WERI-Rb-1 (cell line): Measurements from ENCODE around the gene IQSEC1.

ENCODE experiments used
- DNase-seq: peaks from one replicate; pipeline ENCODE4 v3.0.0-alpha.2; 2020
- H3K27ac ChIP-seq: fragments of 250-450 bp; sonication (Bioruptor Pico); 2 replicates; pipeline ENCODE4 v1.5.1; 2020; ENCODE audit warnings: mild to moderate bottlenecking, moderate library complexity
- H3K27me3 ChIP-seq: fragments of 250-450 bp; sonication (Bioruptor Pico); 2 replicates; pipeline ENCODE4 v1.5.1; 2021; ENCODE audit warnings: mild to moderate bottlenecking, low read depth, moderate library complexity; ENCODE audit not compliant: insufficient read depth, severe bottlenecking
- H3K36me3 ChIP-seq: fragments of 250-450 bp; sonication (Bioruptor Pico); 2 replicates; pipeline ENCODE4 v1.5.1; 2020; ENCODE audit warnings: mild to moderate bottlenecking, moderate library complexity
- H3K4me3 ChIP-seq: 2 replicates; pipeline ENCODE4 v1.5.1; 2011; ENCODE audit warnings: low read depth, mild to moderate bottlenecking, control low read depth, low read length
- H3K9me3 ChIP-seq: fragments of 250-450 bp; sonication (Bioruptor Pico); 2 replicates; pipeline ENCODE4 v1.5.1; 2021; ENCODE audit warnings: mild to moderate bottlenecking, moderate library complexity; ENCODE audit not compliant: severe bottlenecking
- CTCF ChIP-seq: IDR thresholded peaks from 2 replicates; pipeline ENCODE4 v1.5.1; 2011; ENCODE audit warnings: low read depth, mild to moderate bottlenecking, control low read depth, inconsistent platforms, low read length

The IQSEC1 gene

DNA sequence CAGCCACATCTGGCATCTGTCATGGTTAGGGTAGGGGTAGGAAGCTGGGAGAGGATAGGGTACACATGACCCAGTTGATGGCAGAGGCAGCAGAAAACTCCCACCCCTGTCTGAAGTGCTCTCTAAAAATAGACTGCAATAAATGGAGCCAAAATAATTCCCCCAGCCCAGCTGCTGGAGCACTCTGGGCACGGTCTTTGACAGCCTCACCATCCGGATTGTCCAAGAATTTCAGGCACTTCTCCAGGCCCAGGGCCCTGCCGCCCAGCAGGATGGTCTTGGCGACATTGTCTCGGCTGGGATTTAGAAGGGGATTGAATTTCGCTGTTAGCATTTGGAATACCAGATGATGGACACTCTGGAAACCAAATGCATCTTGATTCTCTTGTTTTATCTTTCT is 103.7 kb downstream of the IQSEC1 start:
- no peak overlapping the region for H3K4me3 ChIP-seq
- H3K36me3 ChIP-seq, result peaks cover 57% of the 10 kb centered on the region
- H3K9me3 ChIP-seq, result no peaks in the 10 kb centered on the region
- no peak for TF ChIP-seq CTCF
- no peak overlapping the region; the same call in 1 of the 2 replicates for H3K27ac ChIP-seq
- no peaks in the 10 kb centered on the region for H3K27me3 ChIP-seq
- no peak for DNase-seq

GRCh38 chr3:12968541-12968940 is 104.7 kb downstream of the IQSEC1 start:
- Histone ChIP-seq H3K9me3 (no peaks in the 10 kb centered on the region), H3K27ac (no peak overlapping the region), H3K27me3 (no peaks in the 10 kb centered on the region), H3K36me3 (peaks cover 55% of the 10 kb centered on the region), H3K4me3 (no peak overlapping the region)
- no peak for TF ChIP-seq CTCF
- no peak for DNase-seq

DNA sequence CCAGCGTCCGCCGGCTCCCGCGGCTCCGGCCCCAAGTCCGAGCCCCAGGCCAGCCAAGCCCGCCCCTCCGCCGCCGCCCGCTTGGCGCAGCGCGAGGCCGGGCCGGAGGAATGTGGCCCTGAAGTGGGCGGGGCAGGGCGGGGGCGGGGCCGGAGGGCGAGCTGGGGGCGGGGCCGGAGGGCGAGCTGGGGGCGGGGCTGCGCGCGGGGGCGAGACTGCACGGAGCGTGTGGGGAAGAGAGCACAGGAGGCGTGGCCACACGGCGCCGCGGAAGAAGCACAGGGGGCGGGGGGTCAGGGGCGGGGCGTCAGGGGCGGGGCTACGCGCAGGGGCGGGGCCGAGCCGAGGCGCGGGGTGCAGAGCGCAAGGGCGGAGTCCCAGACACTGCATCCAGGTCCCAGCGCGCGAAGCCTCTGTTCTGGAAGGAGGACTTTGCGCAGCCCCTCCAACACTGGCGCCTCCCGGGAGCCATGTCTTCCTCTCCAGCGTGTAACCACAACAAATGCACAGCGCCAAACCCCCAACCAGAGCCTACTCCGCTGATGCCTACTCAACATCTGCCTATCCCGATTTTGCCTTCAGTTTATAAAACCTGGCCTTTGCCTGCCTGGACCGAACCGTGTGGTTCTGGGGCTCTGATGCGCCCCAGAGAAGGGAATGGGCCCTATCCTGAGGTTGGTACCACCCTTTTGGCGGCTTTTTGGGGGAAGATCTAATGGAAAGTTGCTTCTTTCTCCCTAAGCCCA is 105.5 kb downstream of the IQSEC1 start:
- Histone ChIP-seq H3K27me3 (no peaks in the 10 kb centered on the region), H3K36me3 (peaks cover 55% of the 10 kb centered on the region), H3K9me3 (no peaks in the 10 kb centered on the region), H3K4me3 (no peak overlapping the region), H3K27ac (peak overlapping the region; percentile 22)
- TF ChIP-seq CTCF, result no peak
- DNase-seq, result no peak

- no peaks in the 10 kb centered on the region for H3K27me3 ChIP-seq
- no peaks in the 10 kb centered on the region for H3K9me3 ChIP-seq
- no peak for TF ChIP-seq CTCF
- peak overlapping the region; percentile 88 for H3K27ac ChIP-seq
- no peak overlapping the region for H3K4me3 ChIP-seq
- peaks cover 60% of the 10 kb centered on the region for H3K36me3 ChIP-seq
- DNase-seq, result no peak
These were observed 106.2 kb downstream of the IQSEC1 start for GRCh38 chr3:12966847-12967605.

DNA sequence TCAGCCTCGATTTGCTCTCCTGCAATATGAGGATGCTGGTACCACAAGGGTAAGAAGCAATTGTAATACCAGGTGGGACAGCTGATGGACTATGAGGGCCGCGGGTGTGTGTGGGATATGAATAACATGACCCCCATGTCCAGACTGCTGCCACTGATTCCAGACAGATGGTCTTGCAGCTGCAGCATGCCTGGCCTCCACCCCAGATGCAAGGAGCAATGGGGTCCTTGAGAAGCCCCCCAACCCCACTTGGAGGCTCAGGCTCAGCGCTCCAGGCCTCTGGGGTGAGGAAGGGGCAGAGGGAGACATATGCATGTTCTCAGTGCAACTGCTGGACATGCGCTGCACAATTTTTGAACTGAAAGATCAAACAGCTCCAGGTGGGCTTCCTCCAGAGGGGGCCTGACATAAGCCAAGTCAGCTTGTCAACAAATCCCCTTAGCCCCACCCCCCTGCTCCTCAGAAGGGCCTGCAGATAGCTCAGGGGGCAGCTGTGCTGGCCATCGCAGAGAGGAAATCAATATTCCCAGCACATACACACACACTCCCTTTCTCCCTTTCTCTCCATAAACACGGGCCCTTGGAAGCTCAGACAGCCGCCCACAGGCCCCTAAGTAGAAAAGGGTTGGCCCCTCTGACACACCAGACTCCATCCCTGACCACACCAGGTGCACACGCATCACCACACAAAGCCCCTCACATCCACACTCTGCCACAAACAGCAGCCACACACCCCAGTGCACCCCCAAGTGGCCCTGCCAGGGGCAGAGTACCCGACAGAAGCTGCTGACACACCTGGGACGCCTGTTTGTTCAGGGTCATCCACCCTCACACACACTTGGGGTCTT is 107.0 kb downstream of the IQSEC1 start:
- Histone ChIP-seq H3K27ac (peak overlapping the region; percentile 88), H3K27me3 (no peaks in the 10 kb centered on the region), H3K9me3 (no peaks in the 10 kb centered on the region), H3K36me3 (peaks cover 53% of the 10 kb centered on the region), H3K4me3 (no peak overlapping the region)
- TF ChIP-seq CTCF, result no peak
- peak; percentile 80 for DNase-seq
